ENCODE data around the gene MAT2B. TPM values are rescaled to one million over a fixed set of nuclear protein-coding genes. Genes with fewer than 3 reads are reported as not detected.

The MAT2B gene
- total and polyA plus RNA-seq, 11 donors = 33.8 to 61.6 (median 57.8) TPM

DNA sequence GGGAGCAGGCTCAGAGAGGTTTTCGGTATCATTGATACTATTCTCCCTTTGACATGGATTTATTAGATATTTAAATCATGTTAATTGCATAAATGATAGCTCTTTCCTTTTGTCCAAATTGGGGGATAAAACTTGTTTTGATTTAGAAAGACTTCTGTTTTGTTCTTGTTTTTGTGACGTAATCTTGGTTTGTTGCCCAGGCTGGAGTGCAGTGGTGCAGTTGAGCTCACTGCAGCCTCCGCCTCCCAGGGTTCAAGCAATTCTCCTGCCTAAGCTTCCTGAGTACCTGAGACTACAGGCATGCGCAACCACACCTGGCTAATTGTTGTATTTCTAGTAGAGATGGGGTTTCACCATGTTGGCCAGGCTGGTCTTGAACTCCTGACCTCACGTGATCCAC is 7.1 kb downstream of the MAT2B start:
- no peak for ATAC-seq
- Histone ChIP-seq H3K4me3 (no peak overlapping the region), H3K9me3 (no peaks in the 10 kb centered on the region), H3K4me1 (peaks cover 5 to 53% (median 40%) of the 10 kb centered on the region in 12 donors), H3K36me3 (peaks cover 0 to 59% (median 56%) of the 10 kb centered on the region in 9 donors), H3K27ac (no peak overlapping the region), H3K27me3 (no peaks in the 10 kb centered on the region)
- DNase-seq = no peak
- WGBS, 4 donors = 85 to 92% (median 87%) methylated on average over 5 of the region's 5 CpGs
- TF ChIP-seq POLR2A (IDR thresholded peaks at IDR 0.05) = no peak
- TF ChIP-seq, protein P1, sequence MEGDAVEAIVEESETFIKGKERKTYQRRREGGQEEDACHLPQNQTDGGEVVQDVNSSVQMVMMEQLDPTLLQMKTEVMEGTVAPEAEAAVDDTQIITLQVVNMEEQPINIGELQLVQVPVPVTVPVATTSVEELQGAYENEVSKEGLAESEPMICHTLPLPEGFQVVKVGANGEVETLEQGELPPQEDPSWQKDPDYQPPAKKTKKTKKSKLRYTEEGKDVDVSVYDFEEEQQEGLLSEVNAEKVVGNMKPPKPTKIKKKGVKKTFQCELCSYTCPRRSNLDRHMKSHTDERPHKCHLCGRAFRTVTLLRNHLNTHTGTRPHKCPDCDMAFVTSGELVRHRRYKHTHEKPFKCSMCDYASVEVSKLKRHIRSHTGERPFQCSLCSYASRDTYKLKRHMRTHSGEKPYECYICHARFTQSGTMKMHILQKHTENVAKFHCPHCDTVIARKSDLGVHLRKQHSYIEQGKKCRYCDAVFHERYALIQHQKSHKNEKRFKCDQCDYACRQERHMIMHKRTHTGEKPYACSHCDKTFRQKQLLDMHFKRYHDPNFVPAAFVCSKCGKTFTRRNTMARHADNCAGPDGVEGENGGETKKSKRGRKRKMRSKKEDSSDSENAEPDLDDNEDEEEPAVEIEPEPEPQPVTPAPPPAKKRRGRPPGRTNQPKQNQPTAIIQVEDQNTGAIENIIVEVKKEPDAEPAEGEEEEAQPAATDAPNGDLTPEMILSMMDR (IDR thresholded peaks at IDR 0.05) = no peak
- intact Hi-C loops (cut with DNase I) = no loop called here

DNA sequence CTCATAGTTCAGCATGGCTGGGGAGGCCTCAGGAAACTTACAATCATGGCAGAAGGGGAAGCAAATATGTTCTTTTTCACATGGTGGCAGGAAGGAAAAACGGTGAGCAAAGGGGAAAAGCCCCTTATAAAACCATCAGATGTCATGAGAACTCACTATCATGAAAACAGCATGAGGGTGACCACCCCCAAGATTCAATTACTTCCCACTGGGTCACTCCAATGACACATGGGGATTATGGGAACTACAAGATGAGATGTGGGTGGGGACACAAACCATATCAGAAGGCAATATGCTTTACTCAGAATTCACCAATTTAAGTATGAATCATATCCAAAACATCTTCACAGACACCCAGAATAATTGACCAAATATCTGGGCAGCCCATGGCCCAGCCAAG is 19.7 kb downstream of the MAT2B start:
- no peak for ATAC-seq
- H3K9me3 ChIP-seq = no peaks in the 10 kb centered on the region
- WGBS, 4 donors = 94 to 100% (median 96%) methylated on average over 1 of the region's 1 CpG

DNA sequence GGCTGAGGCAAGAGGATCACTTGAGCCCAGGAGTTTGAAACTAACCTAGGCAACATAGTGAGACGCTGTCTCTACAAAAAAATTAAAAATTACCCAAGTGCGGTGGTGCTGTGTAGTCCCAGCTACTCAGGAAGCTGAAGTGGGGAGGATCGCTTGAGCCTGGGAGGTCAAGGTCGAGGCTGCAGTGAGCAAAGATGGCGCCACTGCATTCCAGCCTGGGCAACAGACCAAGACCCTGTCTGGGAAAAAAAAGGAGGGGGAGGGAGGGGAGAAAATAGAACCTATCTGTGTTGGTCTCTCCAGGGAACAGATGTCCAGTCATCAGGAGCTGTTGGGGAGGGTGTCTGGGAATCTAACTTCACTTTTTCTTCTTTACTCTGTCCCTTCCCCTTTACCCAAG is 24.3 kb downstream of the MAT2B start:
- H3K27ac ChIP-seq = peak overlapping the region in 8 of 12 donors; percentile 2 to 58 (median 39)
- ATAC-seq (peak; percentile 81 to 93 (median 90)), DNase-seq (peak in 4 of 5 donors; percentile 35 to 76 (median 58))
- H3K4me3 ChIP-seq = peak overlapping the region in 1 of 12 donors; percentile 20
- TF ChIP-seq, protein P1 (IDR thresholded peaks at IDR 0.05) = no peak
- TF ChIP-seq POLR2A (IDR thresholded peaks at IDR 0.05) = no peak
- H3K4me1 ChIP-seq = peaks cover 0 to 21% (median 6%) of the 10 kb centered on the region in 12 donors
- 37 to 60% (median 46%) methylated on average over 5 of the region's 5 CpGs for WGBS, 4 donors
- no peaks in the 10 kb centered on the region for H3K27me3 ChIP-seq
- no peaks in the 10 kb centered on the region for H3K36me3 ChIP-seq
- intact Hi-C loops (cut with DNase I) = no loop called here
- no peaks in the 10 kb centered on the region for H3K9me3 ChIP-seq

More for the DNA sequence above, 19.7 kb downstream of the MAT2B start:
- peaks cover 0 to 23% (median 15%) of the 10 kb centered on the region in 9 donors for H3K36me3 ChIP-seq
- H3K4me1 ChIP-seq = peaks cover 0 to 6% (median 0%) of the 10 kb centered on the region in 12 donors
- no peak overlapping the region for H3K27ac ChIP-seq
- intact Hi-C loops (cut with DNase I) = no loop called here
- TF ChIP-seq, protein P1 (IDR thresholded peaks at IDR 0.05) = no peak
- TF ChIP-seq POLR2A (IDR thresholded peaks at IDR 0.05) = no peak
- no peak for DNase-seq
- no peak overlapping the region for H3K4me3 ChIP-seq
- no peaks in the 10 kb centered on the region for H3K27me3 ChIP-seq

DNA sequence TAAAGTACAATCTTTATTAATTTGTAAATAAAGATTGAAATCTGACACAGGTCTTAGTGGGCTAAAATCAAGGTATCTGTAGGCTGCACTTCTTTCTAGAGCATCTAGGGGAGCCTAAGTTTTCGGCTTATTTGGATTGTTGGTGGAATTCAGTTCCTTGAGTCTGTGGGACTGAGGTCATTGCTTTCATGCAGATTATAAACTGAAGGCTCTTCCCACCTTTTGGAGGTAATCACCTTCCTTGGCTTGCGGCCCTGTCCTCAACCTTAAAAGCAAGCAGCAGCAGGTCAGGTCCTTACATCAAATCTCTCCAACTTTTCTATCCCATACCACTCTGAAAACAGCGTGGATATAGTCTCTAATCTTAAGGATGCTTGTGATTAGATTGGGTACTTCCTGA is 25.9 kb downstream of the MAT2B start:
- TF ChIP-seq, protein P1 (IDR thresholded peaks at IDR 0.05) = no peak
- TF ChIP-seq POLR2A (IDR thresholded peaks at IDR 0.05) = no peak
- 63 to 87% (median 75%) methylated on average over 3 of the region's 3 CpGs for WGBS, 4 donors
- H3K9me3 ChIP-seq = no peaks in the 10 kb centered on the region
- no peak overlapping the region for H3K27ac ChIP-seq
- no peaks in the 10 kb centered on the region for H3K27me3 ChIP-seq
- DNase-seq (no peak), ATAC-seq (no peak)
- H3K4me1 ChIP-seq = peaks cover 0 to 21% (median 6%) of the 10 kb centered on the region in 12 donors
- no peak overlapping the region for H3K4me3 ChIP-seq
- H3K36me3 ChIP-seq = no peaks in the 10 kb centered on the region
- intact Hi-C loops (cut with DNase I) = no loop called here

All from heart left ventricle (tissue), 16 donors.